Measurements from ENCODE around the gene CCDC194.

DNA sequence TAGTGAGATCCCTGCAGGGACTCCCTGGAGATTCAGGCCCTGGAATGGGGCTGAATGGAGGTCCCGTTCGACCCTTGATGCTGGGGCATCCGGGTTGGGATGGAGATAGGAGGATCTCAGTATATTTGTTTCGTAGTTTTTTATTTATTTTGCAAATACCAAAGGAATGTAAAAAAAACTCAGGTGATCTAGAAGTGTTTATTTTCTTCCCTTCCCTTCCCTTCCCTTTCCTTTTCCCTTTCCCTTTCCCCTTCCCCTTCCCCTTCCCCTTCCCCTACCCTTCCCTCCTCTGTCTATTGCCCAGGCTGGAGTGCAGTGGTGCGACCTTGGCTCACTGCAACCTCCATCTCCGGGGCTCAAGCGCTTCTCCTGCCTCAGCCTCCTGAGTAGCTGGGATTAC, 52.2 kb downstream of the CCDC194 start:
- no peak for TF ChIP-seq ZNF768 (tag by site-specific recombination; IDR thresholded peaks at IDR 0.05)
- no peak for TF ChIP-seq CTCF (tag by site-specific recombination; IDR thresholded peaks at IDR 0.05)
- no peak for TF ChIP-seq ZNF169 (tag by site-specific recombination; IDR thresholded peaks at IDR 0.05)
- no peak for TF ChIP-seq ZNF114 (tag by site-specific recombination; IDR thresholded peaks at IDR 0.05)
- TF ChIP-seq PRDM4 (tag by site-specific recombination; IDR thresholded peaks at IDR 0.05), result 0 out of 2 replicates have a peak, but pooled peaks have one; percentile 3
- no peak for TF ChIP-seq BCL11A (tag by site-specific recombination; IDR thresholded peaks at IDR 0.05; ENCODE audit: low read depth)
- TF ChIP-seq ZNF416 (tag by site-specific recombination; IDR thresholded peaks at IDR 0.05), result no peak
- TF ChIP-seq REST (tag by site-specific recombination; IDR thresholded peaks at IDR 0.05), result no peak
- TF ChIP-seq ZBTB49 (tag by site-specific recombination; IDR thresholded peaks at IDR 0.05; ENCODE audit: low read depth), result no peak
- no peak for TF ChIP-seq ZNF624 (tag by site-specific recombination; IDR thresholded peaks at IDR 0.05)
- no peak for TF ChIP-seq ZNF221 (tag by site-specific recombination; IDR thresholded peaks at IDR 0.05; ENCODE audit: borderline replicate concordance)
- TF ChIP-seq, protein P1, sequence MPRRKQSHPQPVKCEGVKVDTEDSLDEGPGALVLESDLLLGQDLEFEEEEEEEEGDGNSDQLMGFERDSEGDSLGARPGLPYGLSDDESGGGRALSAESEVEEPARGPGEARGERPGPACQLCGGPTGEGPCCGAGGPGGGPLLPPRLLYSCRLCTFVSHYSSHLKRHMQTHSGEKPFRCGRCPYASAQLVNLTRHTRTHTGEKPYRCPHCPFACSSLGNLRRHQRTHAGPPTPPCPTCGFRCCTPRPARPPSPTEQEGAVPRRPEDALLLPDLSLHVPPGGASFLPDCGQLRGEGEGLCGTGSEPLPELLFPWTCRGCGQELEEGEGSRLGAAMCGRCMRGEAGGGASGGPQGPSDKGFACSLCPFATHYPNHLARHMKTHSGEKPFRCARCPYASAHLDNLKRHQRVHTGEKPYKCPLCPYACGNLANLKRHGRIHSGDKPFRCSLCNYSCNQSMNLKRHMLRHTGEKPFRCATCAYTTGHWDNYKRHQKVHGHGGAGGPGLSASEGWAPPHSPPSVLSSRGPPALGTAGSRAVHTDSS (tag by site-specific recombination; IDR thresholded peaks at IDR 0.05), result no peak
- no peak for TF ChIP-seq GLI4 (tag by site-specific recombination; IDR thresholded peaks at IDR 0.05)
